Upper lobe of left lung (tissue), 6 donors: ENCODE measurements around the gene DOCK7. TPM values are rescaled to one million over a fixed set of nuclear protein-coding genes. Genes with fewer than 3 reads are reported as not detected.

Experiments used
- ATAC-seq, 2 donors: fragments of 200-7000 bp; cut with Tn5 transposase; one replicate each; pipeline ENCODE4 v1.9.1; 2022; ENCODE audit warnings: mild to moderate bottlenecking in 2 of 2, moderate library complexity in 2 of 2; ENCODE audit not compliant: low FRiP score in 2 of 2
- DNase-seq, 2 donors: peaks; one replicate each; pipeline ENCODE4 v3.0.0-alpha.2; 2019 to 2020
- H3K27ac ChIP-seq, 4 donors: fragments of 200-600 bp; sonication (generic); one replicate each; pipeline ENCODE4 v1.5.1; 2016 to 2019
- H3K27me3 ChIP-seq, 4 donors: fragments of 200-600 bp; sonication (generic); one replicate each; pipeline ENCODE4 v1.5.1; 2017 to 2019
- H3K36me3 ChIP-seq, 4 donors: fragments of 200-600 bp; sonication (generic); one replicate each; pipeline ENCODE4 v1.5.1; 2016 to 2019
- H3K4me1 ChIP-seq, 4 donors: fragments of 200-600 bp; sonication (generic); one replicate each; pipeline ENCODE4 v1.5.1; 2018 to 2019
- H3K4me3 ChIP-seq, 4 donors: fragments of 200-600 bp; sonication (generic); one replicate each; pipeline ENCODE4 v1.5.1; 2017 to 2019; ENCODE audit warnings: mild to moderate bottlenecking in 2 of 4, moderate library complexity in 1 of 4
- H3K9me3 ChIP-seq, 4 donors: fragments of 200-600 bp; sonication (generic); one replicate each; pipeline ENCODE4 v1.5.1; 2018 to 2019
- EP300 ChIP-seq, 4 donors: sonication (generic); formaldehyde crosslinking; IDR thresholded peaks; one replicate each; pipeline ENCODE4 v1.5.1; 2017; ENCODE audit warnings: antibody characterized with exemption in 4 of 4, control low read depth in 2 of 4
- POLR2A ChIP-seq, 4 donors: fragments of 450-650 bp; IDR thresholded peaks; one replicate each; pipeline ENCODE4 v1.5.1; 2016 to 2017; ENCODE audit warnings: antibody characterized with exemption in 4 of 4, mild to moderate bottlenecking in 2 of 4
- POLR2AphosphoS5 ChIP-seq, 2 donors: sonication (generic); formaldehyde crosslinking; IDR thresholded peaks; one replicate each; pipeline ENCODE4 v1.5.1; 2017; ENCODE audit warnings: antibody characterized with exemption in 2 of 2
- WGBS, 2 donors: methylation state at CpG; one replicate each; pipeline ENCODE4 v1.1.5; 2017 to 2018; 5-methylcytosine and 5-hydroxymethylcytosine counted together
- total RNA-seq, 6 donors: library from RNA; depleted of rRNA in 4 of 6; stranded (reverse); fragments of >200 nt in 4 of 6; gene quantifications; one replicate each; pipeline versions ENCODE4 v1.1.0 to v1.2.1, GENCODE V29; 2016 to 2021
- TF ChIP-seq, protein P1 (sequence below), 6 experiments: fragments of 450-650 bp in 4 of 6; fragments of 200-600 bp in 2 of 6; sonication (generic) in 2 of 6; IDR thresholded peaks; one replicate each; pipeline ENCODE4 v1.5.1; 2016 to 2019; ENCODE audit warnings: antibody characterized with exemption in 6 of 6
- donor health status: DM: no; HTN: no; CAD: no; lungs with moderate emphysema.
- donor health status: DM: no; HTN: yes; CAD: no; lungs with severe emphysema.

DOCK7 gene
- total RNA-seq, 6 donors from 2014 or later = 19.4 to 31.9 (median 26.4) TPM

- ATAC-seq = no peak
- H3K36me3 ChIP-seq = peaks cover 0 to 38% (median 4%) of the 10 kb centered on the region in 4 donors
- H3K4me3 ChIP-seq = no peak overlapping the region
- no peak for TF ChIP-seq EP300 (IDR thresholded peaks at IDR 0.05)
- TF ChIP-seq POLR2AphosphoS5 (IDR thresholded peaks at IDR 0.05) = no peak
- TF ChIP-seq, protein P1, sequence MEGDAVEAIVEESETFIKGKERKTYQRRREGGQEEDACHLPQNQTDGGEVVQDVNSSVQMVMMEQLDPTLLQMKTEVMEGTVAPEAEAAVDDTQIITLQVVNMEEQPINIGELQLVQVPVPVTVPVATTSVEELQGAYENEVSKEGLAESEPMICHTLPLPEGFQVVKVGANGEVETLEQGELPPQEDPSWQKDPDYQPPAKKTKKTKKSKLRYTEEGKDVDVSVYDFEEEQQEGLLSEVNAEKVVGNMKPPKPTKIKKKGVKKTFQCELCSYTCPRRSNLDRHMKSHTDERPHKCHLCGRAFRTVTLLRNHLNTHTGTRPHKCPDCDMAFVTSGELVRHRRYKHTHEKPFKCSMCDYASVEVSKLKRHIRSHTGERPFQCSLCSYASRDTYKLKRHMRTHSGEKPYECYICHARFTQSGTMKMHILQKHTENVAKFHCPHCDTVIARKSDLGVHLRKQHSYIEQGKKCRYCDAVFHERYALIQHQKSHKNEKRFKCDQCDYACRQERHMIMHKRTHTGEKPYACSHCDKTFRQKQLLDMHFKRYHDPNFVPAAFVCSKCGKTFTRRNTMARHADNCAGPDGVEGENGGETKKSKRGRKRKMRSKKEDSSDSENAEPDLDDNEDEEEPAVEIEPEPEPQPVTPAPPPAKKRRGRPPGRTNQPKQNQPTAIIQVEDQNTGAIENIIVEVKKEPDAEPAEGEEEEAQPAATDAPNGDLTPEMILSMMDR (IDR thresholded peaks at IDR 0.05) = no peak
- no peak for TF ChIP-seq POLR2A (IDR thresholded peaks at IDR 0.05)
- no peaks in the 10 kb centered on the region for H3K27me3 ChIP-seq
- H3K9me3 ChIP-seq = no peaks in the 10 kb centered on the region
- WGBS, 2 donors = 91 to 92% methylated on average over 2 of the region's 2 CpGs
- H3K4me1 ChIP-seq = no peaks in the 10 kb centered on the region
- no peak for DNase-seq
- no peak overlapping the region for H3K27ac ChIP-seq
Observed at GRCh38 chr1:62487956-62488355, 200.2 kb downstream of the DOCK7 start.

- Histone ChIP-seq H3K9me3 (no peaks in the 10 kb centered on the region), H3K4me3 (no peak overlapping the region), H3K4me1 (no peaks in the 10 kb centered on the region), H3K27me3 (no peaks in the 10 kb centered on the region), H3K36me3 (peaks cover 0 to 11% (median 1%) of the 10 kb centered on the region in 4 donors), H3K27ac (no peak overlapping the region)
- WGBS, 2 donors = 79% methylated on average over 5 of the region's 5 CpGs
- ATAC-seq (no peak), DNase-seq (no peak)
- TF ChIP-seq EP300 (IDR thresholded peaks at IDR 0.05) (no peak), POLR2AphosphoS5 (IDR thresholded peaks at IDR 0.05) (no peak), POLR2A (IDR thresholded peaks at IDR 0.05) (no peak)
- TF ChIP-seq, protein P1 (IDR thresholded peaks at IDR 0.05) = no peak
Observed at GRCh38 chr1:62484824-62485468, 203.2 kb downstream of the DOCK7 start.

GRCh38 chr1:62481681-62482080 lies 206.5 kb downstream of the DOCK7 start:
- no peak for ATAC-seq
- 85 to 90% methylated on average over 3 of the region's 3 CpGs for WGBS, 2 donors
- no peak for DNase-seq
- no peaks in the 10 kb centered on the region for H3K4me1 ChIP-seq
- H3K27ac ChIP-seq = no peak overlapping the region
- peaks cover 0 to 3% (median 0%) of the 10 kb centered on the region in 4 donors for H3K36me3 ChIP-seq
- H3K27me3 ChIP-seq = no peaks in the 10 kb centered on the region
- H3K9me3 ChIP-seq = no peaks in the 10 kb centered on the region
- TF ChIP-seq EP300 (IDR thresholded peaks at IDR 0.05) (no peak), POLR2A (IDR thresholded peaks at IDR 0.05) (no peak), POLR2AphosphoS5 (IDR thresholded peaks at IDR 0.05) (no peak)
- TF ChIP-seq, protein P1 (IDR thresholded peaks at IDR 0.05) = no peak
- H3K4me3 ChIP-seq = no peak overlapping the region

DNA sequence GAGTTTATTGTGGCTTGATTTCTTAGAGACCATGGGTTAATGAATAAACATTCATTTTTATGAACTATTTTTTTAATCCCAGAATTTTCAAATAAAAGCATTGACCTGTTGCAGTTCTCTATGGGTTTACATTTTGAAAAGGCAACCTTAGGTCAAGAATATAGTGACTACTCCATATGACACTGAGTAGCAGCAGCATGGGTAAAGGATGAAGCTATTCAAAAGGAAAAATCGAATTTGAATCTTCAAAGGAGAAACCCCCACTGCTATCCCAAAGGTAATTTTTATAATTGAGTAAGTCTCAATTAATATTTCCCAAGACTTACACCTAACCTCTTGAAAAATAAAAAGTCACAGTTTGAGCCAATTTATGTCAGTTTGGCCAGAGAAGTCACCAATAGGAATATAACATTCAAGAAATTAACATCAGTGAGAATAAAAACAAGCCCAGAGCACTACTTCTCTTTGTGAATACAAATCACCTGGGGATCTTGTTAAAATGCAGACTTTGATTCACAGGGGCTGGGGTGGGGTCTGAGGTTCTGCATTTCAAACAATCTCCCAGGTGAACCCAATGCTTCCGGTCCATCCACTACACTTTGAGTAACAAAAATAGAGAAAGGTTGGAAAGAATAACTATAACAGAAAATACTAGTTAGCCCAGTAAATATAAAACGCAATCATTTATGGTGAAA lies 211.5 kb downstream of the DOCK7 start:
- H3K27me3 ChIP-seq = no peaks in the 10 kb centered on the region
- H3K36me3 ChIP-seq = peaks cover 5 to 45% (median 16%) of the 10 kb centered on the region in 4 donors
- TF ChIP-seq, protein P1 (IDR thresholded peaks at IDR 0.05) = no peak
- TF ChIP-seq EP300 (IDR thresholded peaks at IDR 0.05) = no peak
- H3K4me1 ChIP-seq = no peaks in the 10 kb centered on the region
- no peak overlapping the region for H3K27ac ChIP-seq
- no peaks in the 10 kb centered on the region for H3K9me3 ChIP-seq
- WGBS, 2 donors = 78 to 89% methylated on average over 3 of the region's 3 CpGs
- no peak for DNase-seq
- no peak overlapping the region for H3K4me3 ChIP-seq
- ATAC-seq = no peak
